NCI-H748 (cell line): ENCODE data around the gene KPNA4.
"Not testable (repeated sequence)": the region's sequence is repeated elsewhere in the genome, so short reads cannot be mapped to it uniquely, and the experiment has no call there.

Experiments
- DNase-seq: peaks from one replicate; lab custom pipeline; 2025; ENCODE audit not compliant: unreplicated experiment; lab: John Stamatoyannopoulos, UW

KPNA4 gene

DNA sequence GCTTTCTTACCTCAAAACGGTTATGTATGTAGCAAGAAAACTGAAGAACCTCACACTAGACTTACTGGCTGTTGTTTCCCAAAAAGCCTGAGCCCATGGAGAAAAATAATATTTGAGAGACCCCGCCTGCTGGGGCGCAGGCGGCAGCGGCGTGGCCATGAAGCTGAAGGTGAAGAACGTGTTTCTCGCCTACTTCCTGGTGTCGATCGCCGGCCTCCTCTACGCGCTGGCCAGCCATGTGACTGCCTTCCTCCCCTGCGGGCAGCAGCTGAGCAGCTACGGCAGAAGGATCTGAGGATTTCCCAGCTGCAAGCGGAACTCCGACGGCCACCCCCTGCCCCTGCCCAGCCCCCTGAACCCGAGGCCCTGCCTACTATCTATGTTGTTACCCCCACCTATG is 113.1 kb downstream of the KPNA4 start:
- DNase-seq = not testable (repeated sequence)

DNA sequence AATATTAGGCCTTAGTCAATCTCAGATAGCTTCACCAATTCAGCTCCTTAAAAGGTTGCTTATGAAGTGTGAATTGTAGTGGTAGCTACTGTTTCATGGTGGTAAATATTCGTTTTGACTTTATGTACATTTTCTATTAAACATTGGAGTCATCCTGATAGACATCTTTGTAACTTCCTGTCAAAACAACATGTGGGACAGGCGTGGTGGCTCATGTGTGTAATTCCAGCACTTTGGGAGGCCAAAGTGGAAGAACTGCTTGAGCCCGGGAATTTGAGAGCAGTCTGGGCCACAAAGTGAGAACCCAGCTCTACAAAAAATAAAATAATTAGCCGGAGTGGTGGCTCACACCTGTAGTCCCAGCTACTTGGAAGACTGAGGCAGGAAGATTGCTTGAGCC is 113.8 kb downstream of the KPNA4 start:
- DNase-seq = no peak

DNA sequence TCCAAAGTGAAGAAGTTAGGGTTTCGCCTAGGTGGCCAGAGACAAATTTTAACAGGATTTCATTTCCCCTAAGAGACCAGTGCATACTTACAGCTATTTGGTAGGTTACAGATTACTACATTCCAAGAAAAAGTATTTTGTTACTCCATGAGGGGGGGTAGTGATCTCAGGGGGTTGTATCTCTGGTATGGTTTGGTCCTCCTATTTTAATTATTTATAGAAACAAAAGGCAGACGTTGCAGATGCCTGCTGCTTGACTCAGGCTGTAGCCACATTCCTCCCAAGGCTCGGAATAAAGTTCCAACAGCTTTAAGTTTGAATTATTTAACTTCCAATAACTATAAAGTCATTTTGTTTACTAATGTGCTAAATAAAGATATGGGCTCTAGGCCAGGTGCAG is 114.5 kb downstream of the KPNA4 start:
- DNase-seq = no peak

DNA sequence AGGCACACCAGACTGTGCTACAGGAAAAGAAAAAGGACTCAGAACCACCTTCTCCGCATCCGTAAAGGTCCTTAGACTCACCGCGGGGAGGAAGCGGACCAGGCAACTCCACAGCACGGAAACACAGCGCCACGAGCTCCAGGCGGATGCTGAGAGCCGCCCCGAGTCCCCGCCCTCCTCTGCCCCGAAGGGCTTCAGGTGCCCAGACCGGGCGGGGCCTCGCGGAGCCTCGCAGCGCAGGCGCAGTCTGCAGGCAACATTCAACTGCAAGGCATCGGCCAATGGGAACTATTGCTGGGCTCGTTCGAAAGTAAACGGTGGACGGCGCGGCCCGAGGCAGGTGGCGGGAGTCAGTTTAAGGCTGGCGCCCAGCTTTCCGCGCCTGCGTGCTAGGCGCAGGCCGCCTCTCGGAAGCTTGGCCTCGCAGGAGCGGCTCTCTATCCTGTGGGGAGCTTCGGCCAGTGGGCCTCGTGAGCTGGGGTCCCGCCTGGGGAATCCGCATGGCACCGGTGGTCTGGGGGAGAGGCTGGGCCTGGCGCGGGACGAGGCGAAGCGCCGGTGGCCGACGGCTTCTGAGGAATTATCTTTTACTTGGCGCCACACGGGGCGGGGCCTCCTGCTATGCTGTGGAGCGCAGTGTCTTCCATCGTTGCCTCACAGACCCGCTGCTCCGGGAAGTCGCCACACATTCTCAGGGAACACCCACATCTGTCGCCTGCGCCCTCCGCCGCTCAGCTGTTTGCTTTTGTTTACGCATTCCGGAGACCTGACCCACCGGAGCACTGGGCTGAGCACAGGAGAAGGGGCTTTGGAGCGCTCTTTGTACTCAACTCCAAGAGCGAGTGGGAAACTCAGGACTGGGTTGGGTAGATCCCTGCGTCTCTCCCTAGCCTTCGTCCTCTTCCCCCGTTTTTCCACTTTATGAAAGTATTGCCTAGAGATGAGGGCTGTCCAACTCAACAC is 115.5 kb downstream of the KPNA4 start, which contains the start of gene TRIM59:
TSS of gene TRIM59 (minus strand) at position 151 of the 963 bp plus-strand sequence. CDS start 10,603 bp downstream, outside the sequence.
- no peak for DNase-seq

DNA sequence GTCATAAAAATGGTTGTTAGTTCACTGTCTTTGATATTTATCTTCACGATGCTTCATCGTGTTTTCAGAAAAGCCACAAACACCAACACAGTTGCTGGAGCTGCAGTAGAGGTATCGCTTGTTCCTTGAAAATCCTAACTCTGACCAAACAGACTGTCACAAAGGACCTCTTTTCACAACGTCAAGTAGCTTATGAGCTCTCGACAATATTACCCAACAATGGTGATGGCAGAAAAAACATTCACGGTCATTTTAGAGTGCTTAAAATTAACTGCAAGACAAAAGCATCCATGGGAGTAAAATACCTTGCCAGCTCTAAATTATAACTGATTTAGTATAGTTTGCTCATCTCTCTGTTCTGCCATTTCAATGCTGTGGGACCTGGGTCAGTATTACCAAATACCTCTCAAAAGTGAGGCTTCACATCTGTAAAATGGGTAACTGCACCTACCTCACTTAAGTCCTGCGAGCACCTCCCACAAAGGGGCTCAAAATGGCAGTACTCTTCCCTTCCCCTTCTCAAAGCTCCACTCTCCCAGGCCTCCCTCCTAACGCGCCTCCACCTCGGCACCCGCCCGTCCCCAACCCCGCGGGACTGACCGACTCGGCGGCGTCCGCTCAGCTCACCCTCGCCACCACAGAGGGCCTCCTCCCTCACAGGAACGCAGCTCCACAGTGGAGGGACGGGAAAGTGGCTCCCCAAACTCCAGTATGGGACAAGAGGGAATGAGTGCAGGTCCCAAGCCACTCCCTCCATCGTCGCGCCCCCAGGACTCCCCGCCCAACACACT is 116.3 kb downstream of the KPNA4 start:
- DNase-seq = no peak

DNA sequence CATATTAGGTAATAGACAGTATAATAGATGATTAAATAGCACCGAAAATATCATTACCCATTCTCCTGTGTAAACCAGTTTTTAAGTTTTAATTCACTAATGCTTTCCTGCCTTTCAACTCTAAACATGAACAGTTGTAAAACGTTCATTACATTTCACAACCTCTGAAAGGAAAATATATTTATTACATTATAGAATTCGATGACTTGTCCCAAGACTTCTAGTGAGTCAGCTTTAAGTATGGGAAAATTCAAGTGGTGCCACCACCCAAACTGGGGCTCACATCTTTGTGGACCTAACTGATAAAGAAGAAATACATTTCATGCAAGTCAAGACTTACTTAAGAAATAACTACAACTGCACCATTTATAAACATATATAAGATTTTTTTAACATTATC is 117.8 kb downstream of the KPNA4 start:
- no peak for DNase-seq

DNA sequence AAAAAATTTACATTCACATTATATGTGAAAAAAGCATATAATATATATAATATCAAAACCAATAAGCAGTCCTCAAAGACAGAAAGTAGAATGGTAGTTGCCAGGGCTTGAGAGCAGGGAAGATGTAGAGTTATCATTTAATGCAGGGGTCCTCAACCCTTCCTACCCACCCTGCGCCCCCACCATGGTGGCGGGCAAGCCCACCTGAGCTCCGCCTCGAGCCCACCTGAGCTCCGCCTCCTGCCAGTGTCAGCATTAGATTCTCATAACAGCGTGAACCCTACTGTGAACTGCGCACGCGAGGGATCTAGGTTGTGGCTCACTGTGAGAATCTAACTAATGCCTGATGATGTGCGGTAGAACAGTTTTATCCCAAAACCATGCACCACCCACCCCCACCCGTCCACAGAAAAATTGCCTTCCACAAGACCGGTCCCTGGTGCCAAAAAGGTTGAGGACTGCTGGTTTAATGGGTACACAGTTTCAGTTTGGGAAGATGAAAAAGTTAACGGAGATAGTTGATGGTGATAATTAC is 118.8 kb downstream of the KPNA4 start:
- DNase-seq = no peak

DNA sequence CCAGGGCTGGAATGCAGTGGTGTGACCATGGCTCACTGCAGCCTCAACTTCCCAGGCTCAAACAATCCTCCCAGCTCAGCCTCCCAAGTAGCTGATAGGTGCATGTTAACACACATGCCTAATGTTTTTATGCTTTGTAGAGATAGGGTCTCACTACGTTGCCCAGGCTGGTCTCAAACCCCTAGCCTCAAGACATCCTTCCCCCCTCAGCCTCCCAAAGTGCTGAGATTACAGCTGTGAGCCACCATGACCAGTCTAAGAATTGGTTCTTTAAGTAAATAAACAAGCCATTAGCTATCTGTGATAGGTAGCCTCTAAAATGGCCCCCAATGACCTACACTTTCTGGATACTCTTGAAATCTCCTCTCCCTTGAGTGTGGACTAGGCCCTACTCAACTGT is 119.5 kb downstream of the KPNA4 start:
- DNase-seq = no peak
